GM13977 (cell line): ENCODE measurements around the gene TRIAP1.

Experiments
- DNase-seq: peaks from one replicate; pipeline ENCODE4 v3.0.0; 2012; ENCODE audit warnings: low spot score
- CTCF ChIP-seq: IDR thresholded peaks from 2 replicates; pipeline ENCODE4 v1.5.1; 2012; ENCODE audit warnings: mild to moderate bottlenecking, control low read depth; ENCODE audit not compliant: insufficient read depth; ENCODE audit errors: extremely low read depth, missing control alignments
- in situ Hi-C: fragments of 300-500 bp; cut with MboI; formaldehyde crosslinking; loops from one replicate; pipeline ENCODE4 v1.12.0; 2022; ENCODE audit warnings: low sequenced_read_pairs, low pct_unique_long_range_greater_than_20kb, mixed read lengths, inconsistent platforms; ENCODE audit not compliant: unreplicated experiment

Gene TRIAP1

DNA sequence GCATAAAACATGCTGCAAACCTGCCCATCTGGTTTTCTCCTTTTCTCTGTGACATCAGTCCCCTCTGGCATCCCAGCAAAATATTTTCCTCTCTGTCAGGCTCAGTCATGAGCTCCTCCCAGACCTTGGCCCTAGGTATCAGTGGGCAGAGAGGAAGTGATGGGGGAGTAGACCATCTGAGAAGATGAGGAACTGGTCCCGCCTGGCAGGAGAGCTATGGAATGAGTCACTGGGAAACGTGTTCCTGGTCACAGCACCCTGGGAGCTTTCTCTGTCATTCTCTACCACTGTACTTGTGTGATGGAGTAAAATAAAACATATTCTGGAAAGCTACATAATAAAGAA lies 28.4 kb upstream of the TRIAP1 start:
- no peak for TF ChIP-seq CTCF
- no peak for DNase-seq
- in situ Hi-C loops: no loop called here

- in situ Hi-C loops: no loop called here
- DNase-seq: no peak
- no peak for TF ChIP-seq CTCF
These were observed 27.8 kb upstream of the TRIAP1 start for GRCh38 chr12:120473807-120474615.

DNA sequence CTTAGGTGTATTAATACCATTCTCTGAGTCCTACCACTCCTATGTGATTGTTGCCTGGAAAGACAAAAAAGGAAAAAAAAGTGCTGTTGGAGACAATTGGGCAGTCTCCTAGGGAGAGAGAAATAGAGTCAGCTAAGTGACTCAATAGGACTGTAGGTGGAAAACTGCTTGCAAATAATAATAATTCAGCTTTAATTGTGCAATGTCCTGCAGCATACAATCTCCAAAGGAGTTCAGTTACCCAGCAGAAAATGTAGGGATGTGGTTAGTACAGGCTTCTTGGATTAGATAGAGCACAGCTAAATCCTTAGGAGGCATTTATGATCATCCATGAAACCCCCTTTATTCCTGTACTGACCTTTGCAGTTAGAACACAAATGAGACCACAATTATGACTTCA lies 26.3 kb upstream of the TRIAP1 start:
- TF ChIP-seq CTCF: no peak
- in situ Hi-C loops: no loop called here
- DNase-seq: no peak

GRCh38 chr12:120470150-120470784 lies 24.1 kb upstream of the TRIAP1 start:
- no peak for TF ChIP-seq CTCF
- in situ Hi-C loops: no loop called here
- no peak for DNase-seq

DNA sequence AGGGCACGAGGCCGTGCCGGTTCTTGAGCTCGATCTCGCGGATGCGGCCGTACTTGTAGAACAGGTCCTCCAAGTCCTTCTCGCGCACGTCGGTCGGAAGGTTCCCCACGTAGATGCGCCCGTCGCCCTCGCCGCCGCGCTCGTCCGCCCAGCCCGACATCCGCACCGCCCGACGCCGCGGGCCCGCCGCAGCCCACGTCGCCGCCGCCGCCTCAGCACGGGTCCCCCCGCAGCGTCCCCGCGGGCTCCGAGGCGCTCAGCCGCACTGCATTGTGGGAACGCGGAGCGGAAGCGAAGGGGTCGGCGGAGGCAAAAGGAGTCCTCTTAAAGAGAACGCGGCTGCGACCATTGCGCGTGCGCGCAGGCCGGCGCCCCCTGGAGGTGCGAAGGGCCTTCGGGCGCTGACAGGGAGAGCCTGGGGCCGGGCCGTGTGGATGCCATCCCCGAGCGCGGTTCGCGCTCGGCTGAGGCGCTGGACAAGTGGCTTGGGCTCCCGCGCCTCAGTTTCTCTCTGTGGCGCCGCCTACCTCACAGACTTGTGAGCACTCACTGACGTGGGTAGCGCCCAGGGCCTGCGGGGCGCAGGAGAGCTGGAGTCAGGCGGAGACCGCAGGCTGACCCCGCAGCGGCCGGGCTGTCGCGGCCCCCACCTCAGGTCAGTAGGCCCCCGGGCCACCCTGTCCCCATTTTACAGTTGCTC lies 23.4 kb upstream of the TRIAP1 start, which contains the start of gene SRSF9:
Gene SRSF9 (minus strand): TSS at position 299 of the 700 bp plus-strand sequence. CDS start 139 bp downstream, at position 160.
- DNase-seq: peak; percentile 100
- in situ Hi-C loops: no loop called here
- TF ChIP-seq CTCF: peak; percentile 97

DNA sequence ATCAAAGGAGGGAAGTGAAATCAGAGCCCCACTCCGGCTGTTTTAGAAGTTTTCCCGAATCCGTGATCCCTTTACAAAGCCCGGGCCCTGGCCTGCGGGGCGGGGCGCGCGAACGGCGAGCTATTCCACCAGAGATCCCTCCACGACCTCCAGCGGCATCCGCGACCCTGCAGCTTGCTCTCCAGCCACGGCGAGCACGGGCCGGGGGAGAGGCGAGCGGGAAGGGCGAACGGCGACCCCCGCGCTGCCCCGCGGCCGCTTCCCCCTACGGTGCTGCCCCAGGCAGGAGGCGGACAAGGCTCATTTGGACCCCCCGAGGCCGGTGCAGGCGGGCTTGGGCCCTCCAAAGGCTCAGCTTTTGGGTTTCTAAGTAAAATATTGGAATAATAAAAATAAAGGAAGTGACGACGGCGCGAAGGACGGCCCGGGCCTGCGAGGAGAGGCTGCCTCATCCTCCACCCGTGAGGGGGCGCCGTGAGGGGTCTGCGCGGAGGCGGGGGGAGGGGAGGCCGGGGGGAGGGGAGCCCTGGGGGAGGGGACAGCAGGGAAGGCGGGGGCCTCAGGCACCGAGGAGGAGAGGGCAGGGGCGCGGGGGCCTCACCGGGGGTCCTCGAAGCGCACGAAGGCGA lies 22.8 kb upstream of the TRIAP1 start:
- in situ Hi-C loops: no loop called here
- peak; percentile 79 for DNase-seq
- peak; percentile 37 for TF ChIP-seq CTCF
